CD14-positive monocyte (primary cell): ENCODE measurements around the gene DHX9. TPM values are rescaled to one million over a fixed set of nuclear protein-coding genes. Genes with fewer than 3 reads are reported as not detected.
A peak's percentile ranks its signal among the peaks of the same experiment; 100 is the strongest.

ENCODE experiments used
- DNase-seq, 3 donors: peaks; one replicate each; pipeline ENCODE4 v3.0.0-alpha.2; 2011 to 2022
- H2AFZ ChIP-seq: 2 replicates; pipeline ENCODE4 v1.6.0; 2012; ENCODE audit warnings: mild to moderate bottlenecking, low read depth, low read length, inconsistent platforms; ENCODE audit not compliant: insufficient read depth, poor library complexity, severe bottlenecking
- H3K27ac ChIP-seq, 2 donors: 1 replicate in 1 of 2; 2 replicates in 1 of 2; pipeline ENCODE4 v1.5.1; 2012 to 2013; ENCODE audit warnings: low read length in 2 of 2, control low read depth in 1 of 2, inconsistent platforms in 1 of 2, low read depth in 1 of 2, mild to moderate bottlenecking in 1 of 2
- H3K27me3 ChIP-seq, 2 donors: one replicate each; pipeline versions ENCODE4 v1.6.0 to v1.6.1; 2011 to 2013; ENCODE audit warnings: low read length in 2 of 2; ENCODE audit not compliant: control insufficient read depth in 2 of 2, insufficient read depth in 2 of 2
- H3K36me3 ChIP-seq, 2 donors: replicated peaks in 1 of 2; 1 replicate in 1 of 2; 2 replicates in 1 of 2; pipeline versions ENCODE4 v1.5.1 to v1.6.1; 2012 to 2013; ENCODE audit warnings: low read length in 2 of 2, control low read depth in 1 of 2, inconsistent platforms in 1 of 2, mild to moderate bottlenecking in 1 of 2; ENCODE audit not compliant: insufficient read depth in 2 of 2, control insufficient read depth in 1 of 2
- H3K4me1 ChIP-seq, 2 donors: 1 replicate in 1 of 2; 2 replicates in 1 of 2; pipeline versions ENCODE4 v1.5.1 to v1.6.1; 2012 to 2013; ENCODE audit warnings: low read length in 2 of 2, control low read depth in 1 of 2, inconsistent platforms in 1 of 2, mild to moderate bottlenecking in 1 of 2, moderate library complexity in 1 of 2; ENCODE audit not compliant: insufficient read depth in 2 of 2, control insufficient read depth in 1 of 2
- H3K4me2 ChIP-seq: replicated peaks from 2 replicates; pipeline ENCODE3; 2012; ENCODE audit warnings: low read length, moderate library complexity, mild to moderate bottlenecking; ENCODE audit not compliant: poor library complexity, severe bottlenecking; ENCODE audit errors: extremely low read depth
- H3K4me3 ChIP-seq, 3 experiments: fragments of 200-600 bp in 1 of 3; sonication (generic) in 1 of 3; replicated peaks in 1 of 3; 1 replicate in 2 of 3; 2 replicates in 1 of 3; pipeline ENCODE4 v1.5.1; 2011 to 2013; ENCODE audit warnings: low read length in 3 of 3, mild to moderate bottlenecking in 3 of 3, control low read depth in 2 of 3, low read depth in 2 of 3, inconsistent platforms in 1 of 3, moderate library complexity in 1 of 3
- H3K79me2 ChIP-seq: 2 replicates; pipeline ENCODE4 v1.6.0; 2012; ENCODE audit warnings: mild to moderate bottlenecking, control low read depth, inconsistent platforms, low read length, moderate library complexity; ENCODE audit not compliant: insufficient read depth
- H3K9ac ChIP-seq: 2 replicates; pipeline ENCODE4 v1.6.0; 2017; ENCODE audit warnings: low read length, mild to moderate bottlenecking; ENCODE audit not compliant: insufficient read depth, poor library complexity, severe bottlenecking
- H3K9me3 ChIP-seq, 2 donors: replicated peaks in 1 of 2; 1 replicate in 1 of 2; 2 replicates in 1 of 2; pipeline versions ENCODE4 v1.5.1 to v1.6.1; 2012 to 2013; ENCODE audit warnings: low read length in 2 of 2, control low read depth in 1 of 2; ENCODE audit not compliant: control insufficient read depth in 1 of 2, insufficient read depth in 1 of 2
- H4K20me1 ChIP-seq: 2 replicates; pipeline ENCODE4 v1.6.0; 2012; ENCODE audit warnings: mild to moderate bottlenecking, low read length, control low read depth, moderate library complexity; ENCODE audit not compliant: insufficient read depth
- H3K27ac Mint-ChIP-seq, 7 donors: one replicate each; pipeline ENCODE4 v1.8.0; 2020; ENCODE audit warnings: mild to moderate bottlenecking in 7 of 7, mixed read lengths in 7 of 7, moderate library complexity in 6 of 7, inconsistent platforms in 2 of 7
- H3K27me3 Mint-ChIP-seq, 3 donors: one replicate each; pipeline ENCODE4 v1.8.0; 2021 to 2022; ENCODE audit warnings: low read depth in 3 of 3, mild to moderate bottlenecking in 3 of 3, mixed read lengths in 3 of 3, moderate library complexity in 3 of 3, inconsistent platforms in 1 of 3
- H3K36me3 Mint-ChIP-seq, 2 donors: one replicate each; pipeline ENCODE4 v1.8.0; 2020; ENCODE audit warnings: mixed read lengths in 2 of 2, inconsistent platforms in 1 of 2, mild to moderate bottlenecking in 1 of 2
- H3K4me1 Mint-ChIP-seq: one replicate; pipeline ENCODE4 v1.8.0; 2020; ENCODE audit warnings: mild to moderate bottlenecking, mixed read lengths
- H3K4me3 Mint-ChIP-seq, 2 donors: one replicate each; pipeline ENCODE4 v1.8.0; 2020; ENCODE audit warnings: mild to moderate bottlenecking in 2 of 2, mixed read lengths in 2 of 2, moderate library complexity in 1 of 2
- H3K9me3 Mint-ChIP-seq, 7 donors: one replicate each; pipeline ENCODE4 v1.8.0; 2020 to 2022; ENCODE audit warnings: mixed read lengths in 7 of 7, mild to moderate bottlenecking in 6 of 7, moderate library complexity in 6 of 7, inconsistent platforms in 2 of 7
- WGBS: methylation state at CpG from one replicate; pipeline ENCODE4 v1.1.5; 2013; ENCODE audit warnings: missing lambda C conversion rate; ENCODE audit not compliant: insufficient coverage; 5-methylcytosine and 5-hydroxymethylcytosine counted together
- intact Hi-C, 2 donors: fragments of 100-400 bp; cut with micrococcal nuclease; formaldehyde crosslinking; loops; one replicate each; pipeline versions ENCODE4 v1.15.0 to v1.15.1; 2023
- polyA plus RNA-seq, 3 donors: library from polyadenylated mRNA; depleted of rRNA in 1 of 3; unstranded in 2 of 3; stranded (reverse) in 1 of 3; fragments of 300-500 nt in 2 of 3; fragments of >200 nt in 1 of 3; fragmentation: Illumina TruSeq in 2 of 3; gene quantifications; 1 replicate in 2 of 3; 2 replicates in 1 of 3; pipeline ENCODE4 v1.2.3, GENCODE V29; 2012 to 2021
- TF ChIP-seq, protein P1 (sequence below): fragments of 200-600 bp; IDR thresholded peaks from one replicate; pipeline ENCODE4 v1.8.0; 2022; ENCODE audit warnings: antibody characterized with exemption, mild to moderate bottlenecking

Gene DHX9
- polyA plus RNA-seq, 3 donors = 57.9 to 71.5 (median 58.5) TPM

- Mint-ChIP-seq H3K4me3 (peak overlapping the region in 1 of 2 donors; percentile 53), H3K4me1 (peaks cover 69% of the 10 kb centered on the region), H3K27me3 (peaks cover 3 to 6% (median 4%) of the 10 kb centered on the region in 3 donors), H3K27ac (peak overlapping the region; percentile 94 to 99 (median 96)), H3K36me3 (peaks cover 60 to 68% of the 10 kb centered on the region in 2 donors), H3K9me3 (peaks cover 0 to 2% (median 0%) of the 10 kb centered on the region in 7 donors)
- H4K20me1 ChIP-seq = no peaks in the 10 kb centered on the region
- peaks cover 56 to 70% of the 10 kb centered on the region in 2 donors for H3K4me1 ChIP-seq
- peak overlapping the region; percentile 71 for H2AFZ ChIP-seq
- peak; percentile 59 to 79 (median 73) for DNase-seq
- peaks cover 12% of the 10 kb centered on the region for H3K79me2 ChIP-seq
- H3K4me3 ChIP-seq = peak overlapping the region in 1 of 3 experiments; percentile 65
- TF ChIP-seq, protein P1, sequence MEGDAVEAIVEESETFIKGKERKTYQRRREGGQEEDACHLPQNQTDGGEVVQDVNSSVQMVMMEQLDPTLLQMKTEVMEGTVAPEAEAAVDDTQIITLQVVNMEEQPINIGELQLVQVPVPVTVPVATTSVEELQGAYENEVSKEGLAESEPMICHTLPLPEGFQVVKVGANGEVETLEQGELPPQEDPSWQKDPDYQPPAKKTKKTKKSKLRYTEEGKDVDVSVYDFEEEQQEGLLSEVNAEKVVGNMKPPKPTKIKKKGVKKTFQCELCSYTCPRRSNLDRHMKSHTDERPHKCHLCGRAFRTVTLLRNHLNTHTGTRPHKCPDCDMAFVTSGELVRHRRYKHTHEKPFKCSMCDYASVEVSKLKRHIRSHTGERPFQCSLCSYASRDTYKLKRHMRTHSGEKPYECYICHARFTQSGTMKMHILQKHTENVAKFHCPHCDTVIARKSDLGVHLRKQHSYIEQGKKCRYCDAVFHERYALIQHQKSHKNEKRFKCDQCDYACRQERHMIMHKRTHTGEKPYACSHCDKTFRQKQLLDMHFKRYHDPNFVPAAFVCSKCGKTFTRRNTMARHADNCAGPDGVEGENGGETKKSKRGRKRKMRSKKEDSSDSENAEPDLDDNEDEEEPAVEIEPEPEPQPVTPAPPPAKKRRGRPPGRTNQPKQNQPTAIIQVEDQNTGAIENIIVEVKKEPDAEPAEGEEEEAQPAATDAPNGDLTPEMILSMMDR = no peak
- H3K9me3 ChIP-seq = no peaks in the 10 kb centered on the region
- peak overlapping the region; percentile 73 for H3K4me2 ChIP-seq
- peaks cover 0 to 41% of the 10 kb centered on the region in 2 donors for H3K36me3 ChIP-seq
- no peaks in the 10 kb centered on the region for H3K27me3 ChIP-seq
- 29% methylated on average over 1 of the region's 3 CpGs for WGBS
- peak overlapping the region; percentile 64 to 95 for H3K27ac ChIP-seq
- H3K9ac ChIP-seq = peak overlapping the region; percentile 53
- intact Hi-C loops = loop anchor here in 1 of 2 donors (5.0 kb wide), 1 partner anchor 43 kb away; the partner anchor contains the start of gene DHX9
Observed at GRCh38 chr1:182794676-182795201, 44.4 kb upstream of the DHX9 start.

DNA sequence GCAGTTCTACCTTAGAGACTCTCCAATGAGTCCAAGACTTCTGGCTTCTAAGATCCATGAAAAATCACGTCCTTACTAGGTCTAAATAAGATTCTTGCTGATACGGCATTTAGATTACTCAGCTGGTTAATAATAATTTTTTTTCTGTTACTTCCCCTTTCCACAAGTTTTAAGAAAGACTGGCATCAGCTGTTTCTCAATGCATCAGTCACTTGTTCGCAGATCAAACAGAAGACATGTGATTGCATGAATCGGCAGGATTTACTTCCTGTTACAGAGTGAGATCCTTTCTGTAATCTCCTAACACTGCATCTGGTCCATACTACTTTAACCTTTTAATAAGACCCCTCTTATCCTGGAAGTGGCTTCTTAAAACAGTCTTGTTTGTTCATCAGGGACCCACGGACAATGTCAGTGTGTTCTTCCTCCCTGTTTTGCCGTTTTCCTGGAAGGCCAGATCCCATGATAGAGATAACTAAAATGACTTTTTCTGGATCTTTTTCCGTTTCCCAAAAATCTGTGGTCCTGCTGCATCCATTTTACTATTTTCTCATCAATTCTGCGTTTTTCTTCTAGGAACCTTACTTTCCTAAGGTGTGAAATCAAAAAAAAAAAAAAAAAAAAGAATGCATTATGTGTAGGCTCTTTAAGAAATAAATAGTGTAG is 43.5 kb upstream of the DHX9 start:
- 0% methylated on average over 4 of the region's 8 CpGs for WGBS
- peak overlapping the region; percentile 71 for H2AFZ ChIP-seq
- peak overlapping the region; percentile 9 to 65 (median 44) for H3K4me3 ChIP-seq

More for the DNA sequence above, 43.5 kb upstream of the DHX9 start:
- TF ChIP-seq, protein P1 = no peak
- peak; percentile 92 to 99 (median 98) for DNase-seq
- intact Hi-C loops = loop anchor here in 1 of 2 donors (5.0 kb wide), 1 partner anchor 42 kb away; the partner anchor contains the start of gene DHX9
- Histone ChIP-seq H4K20me1 (no peaks in the 10 kb centered on the region), H3K27ac (peak overlapping the region; percentile 68 to 95), H3K4me2 (peak overlapping the region; percentile 73), H3K9me3 (no peaks in the 10 kb centered on the region), H3K36me3 (peaks cover 0 to 47% of the 10 kb centered on the region in 2 donors), H3K79me2 (peaks cover 5% of the 10 kb centered on the region), H3K4me1 (peaks cover 47 to 60% of the 10 kb centered on the region in 2 donors), H3K9ac (peak overlapping the region; percentile 59), H3K27me3 (no peaks in the 10 kb centered on the region)
- peaks cover under 1 to 3% (median 3%) of the 10 kb centered on the region in 3 donors for H3K27me3 Mint-ChIP-seq
- peaks cover 63 to 74% of the 10 kb centered on the region in 2 donors for H3K36me3 Mint-ChIP-seq
- peak overlapping the region in 1 of 2 donors; percentile 64 for H3K4me3 Mint-ChIP-seq
- H3K4me1 Mint-ChIP-seq = peaks cover 60% of the 10 kb centered on the region
- H3K9me3 Mint-ChIP-seq = peaks cover 0 to 2% (median 0%) of the 10 kb centered on the region in 7 donors
- H3K27ac Mint-ChIP-seq = peak overlapping the region; percentile 94 to 99 (median 96)
